ENCODE data around the gene RPH3AL. TPM values are rescaled to one million over a fixed set of nuclear protein-coding genes. Genes with fewer than 3 reads are reported as not detected.
"Not testable (repeated sequence)": the region's sequence is repeated elsewhere in the genome, so short reads cannot be mapped to it uniquely, and the experiment has no call there.

The RPH3AL gene
- total RNA-seq, 4 donors from 2014 or later: 24.3 to 90.5 (median 47.2) TPM

DNA sequence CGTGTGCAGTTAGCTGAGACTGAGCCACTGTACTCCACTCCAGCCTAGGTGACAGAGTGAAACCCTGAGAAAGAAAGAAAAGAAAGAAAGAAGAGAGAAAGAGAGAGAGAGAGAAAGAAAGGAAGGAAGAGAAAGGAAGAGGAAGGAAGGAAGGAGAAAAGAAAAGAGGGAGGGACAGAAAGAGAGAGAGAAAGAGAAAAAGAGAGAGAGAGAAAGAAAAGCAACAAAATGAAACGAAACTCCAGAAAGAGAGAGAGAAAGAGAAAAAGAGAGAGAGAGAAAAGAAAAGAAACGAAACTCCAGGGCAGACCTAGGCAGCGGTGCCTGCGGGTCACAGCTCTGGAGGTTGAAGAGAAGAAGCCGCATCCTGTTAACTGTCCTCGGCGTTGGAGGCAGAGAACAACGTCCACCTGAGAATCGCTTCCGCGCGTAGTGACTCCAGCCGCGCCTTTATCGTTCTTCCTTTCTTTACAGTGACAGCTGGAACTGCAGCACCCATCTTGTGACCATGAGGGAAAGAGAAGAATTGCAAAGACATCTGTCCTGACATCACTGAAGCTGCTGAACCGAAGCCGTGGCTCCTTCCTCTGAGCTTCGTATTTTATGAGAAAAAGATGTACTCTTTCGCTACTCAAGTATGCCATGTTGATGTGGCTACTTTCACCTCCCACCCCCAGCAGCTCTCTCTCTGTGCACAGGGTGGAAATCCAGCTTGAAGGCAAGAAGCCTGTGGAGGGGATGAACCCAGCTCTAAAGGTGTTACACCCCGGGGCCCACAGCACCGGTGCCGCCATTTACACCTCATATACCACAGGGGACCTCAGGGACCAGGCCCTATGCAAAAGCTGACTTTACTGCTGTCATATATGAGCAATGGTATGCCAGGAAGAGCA, 114.3 kb downstream of the RPH3AL start:
- H3K27me3 ChIP-seq: no peaks in the 10 kb centered on the region
- H3K27ac ChIP-seq: no peak overlapping the region
- no peak overlapping the region for H3K4me3 ChIP-seq
- DNase-seq: peak; percentile 6
- TF ChIP-seq POLR2AphosphoS5 (IDR thresholded peaks at IDR 0.05) (no peak), POLR2A (IDR thresholded peaks at IDR 0.05) (no peak), EP300 (IDR thresholded peaks at IDR 0.05; ENCODE audit: low read depth) (no peak), CTCF (IDR thresholded peaks at IDR 0.05) (no peak)
- H3K36me3 ChIP-seq: no peaks in the 10 kb centered on the region
- 85 to 87% methylated on average over 13 to 23 of the region's 23 CpGs for WGBS, 2 donors (ENCODE audit: low coverage in 1 of 2)
- H3K9me3 ChIP-seq: no peaks in the 10 kb centered on the region
- peaks cover 0 to 14% (median 10%) of the 10 kb centered on the region in 4 donors for H3K4me1 ChIP-seq
- in situ Hi-C loops (cut with MboI; ENCODE audit: low pct_ligation_motif_present in 1 of 4, low pct_unique_long_range_greater_than_20kb in 1 of 4, low sequenced_read_pairs in 3 of 4): no loop called here
- intact Hi-C loops (cut with DNase I; ENCODE audit: low total_unique reads): no loop called here

DNA sequence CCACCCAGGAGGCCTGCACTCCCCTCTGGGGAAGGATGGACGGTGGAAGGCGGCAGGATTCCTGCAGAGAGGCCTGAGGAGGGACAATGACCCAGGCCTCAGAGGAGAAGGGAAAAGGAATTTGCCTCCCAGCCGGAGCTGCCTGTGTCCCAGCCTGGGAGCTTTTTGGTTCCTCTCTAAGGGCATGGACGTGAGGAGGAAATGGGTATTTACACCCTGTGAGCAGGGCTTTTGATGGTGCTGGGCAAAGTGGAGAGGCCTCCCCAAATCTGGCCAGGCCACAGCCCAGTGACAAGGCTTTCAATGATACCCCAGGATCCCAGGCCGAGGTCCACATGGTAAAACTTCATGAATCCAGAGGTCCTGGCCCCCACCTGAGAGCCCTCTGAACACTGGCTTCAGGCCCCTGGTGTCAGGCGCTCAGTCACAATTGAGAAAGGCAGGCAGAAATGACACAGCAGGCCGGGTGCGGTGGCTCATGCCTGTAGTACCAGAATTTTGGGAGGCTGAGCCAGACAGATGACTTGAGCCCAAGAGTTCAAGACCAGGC, 115.1 kb downstream of the RPH3AL start:
- in situ Hi-C loops (cut with MboI; ENCODE audit: low pct_ligation_motif_present in 1 of 4, low pct_unique_long_range_greater_than_20kb in 1 of 4, low sequenced_read_pairs in 3 of 4) (no loop called here), intact Hi-C loops (cut with DNase I; ENCODE audit: low total_unique reads) (no loop called here)
- peak; percentile 3 for DNase-seq

DNA sequence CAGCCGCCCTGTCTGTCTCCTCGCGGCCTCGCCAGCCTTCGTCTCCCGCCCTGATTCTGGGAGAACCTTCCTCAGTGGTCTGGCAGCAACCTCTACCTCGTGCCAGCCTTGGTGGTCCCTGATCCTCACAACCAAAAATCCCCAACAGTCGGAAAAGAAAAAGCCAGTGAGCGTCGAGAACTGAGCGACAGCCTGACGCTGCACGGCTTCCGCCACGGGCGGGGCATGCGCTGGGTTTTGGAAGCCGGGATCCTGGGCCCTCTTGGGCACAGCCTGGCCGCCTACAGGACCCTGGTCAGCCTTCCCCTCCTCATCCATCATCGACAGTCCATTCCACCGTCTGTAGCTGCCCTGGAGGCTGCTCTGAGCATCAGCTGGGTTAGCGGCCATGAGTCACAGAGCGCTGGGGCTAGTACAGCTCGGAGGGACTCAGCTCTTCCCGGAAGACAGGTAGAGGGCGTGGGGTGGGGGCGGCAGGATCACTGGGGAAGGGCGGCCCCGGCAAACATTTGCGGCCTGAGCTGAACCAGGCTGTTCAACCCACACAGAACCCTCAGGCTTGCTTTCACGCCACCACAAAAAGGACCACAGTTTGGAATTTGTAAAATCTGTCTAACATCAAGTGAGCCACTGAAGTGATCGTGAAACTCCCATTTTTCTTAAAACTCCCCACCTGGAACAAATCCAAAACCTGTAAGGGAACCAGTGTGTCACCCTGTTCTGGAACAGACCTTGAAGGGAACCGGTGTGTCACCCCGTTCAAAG, 115.8 kb downstream of the RPH3AL start:
- 90% methylated on average over 6 to 34 of the region's 34 CpGs for WGBS, 2 donors (ENCODE audit: low coverage in 1 of 2)
- in situ Hi-C loops (cut with MboI; ENCODE audit: low pct_ligation_motif_present in 1 of 4, low pct_unique_long_range_greater_than_20kb in 1 of 4, low sequenced_read_pairs in 3 of 4): no loop called here
- TF ChIP-seq POLR2A (IDR thresholded peaks at IDR 0.05) (no peak), EP300 (IDR thresholded peaks at IDR 0.05; ENCODE audit: low read depth) (no peak), POLR2AphosphoS5 (IDR thresholded peaks at IDR 0.05) (no peak)
- H3K4me3 ChIP-seq: no peak overlapping the region
- peak; percentile 4 for DNase-seq
- H3K9me3 ChIP-seq: no peaks in the 10 kb centered on the region
- no peaks in the 10 kb centered on the region for H3K36me3 ChIP-seq
- H3K27ac ChIP-seq: no peak overlapping the region
- H3K4me1 ChIP-seq: peaks cover 0 to 18% (median 13%) of the 10 kb centered on the region in 4 donors
- H3K27me3 ChIP-seq: no peaks in the 10 kb centered on the region
- intact Hi-C loops (cut with DNase I; ENCODE audit: low total_unique reads): no loop called here

More for the DNA sequence above, 115.1 kb downstream of the RPH3AL start:
- Histone ChIP-seq H3K27ac (no peak overlapping the region), H3K9me3 (no peaks in the 10 kb centered on the region), H3K4me1 (peaks cover 0 to 18% (median 13%) of the 10 kb centered on the region in 4 donors), H3K27me3 (no peaks in the 10 kb centered on the region), H3K36me3 (no peaks in the 10 kb centered on the region), H3K4me3 (no peak overlapping the region)
- 81 to 100% methylated on average over 1 to 8 of the region's 8 CpGs for WGBS, 2 donors (ENCODE audit: low coverage in 1 of 2)
- TF ChIP-seq EP300 (IDR thresholded peaks at IDR 0.05; ENCODE audit: low read depth) (no peak), CTCF (IDR thresholded peaks at IDR 0.05) (no peak), POLR2A (IDR thresholded peaks at IDR 0.05) (no peak), POLR2AphosphoS5 (IDR thresholded peaks at IDR 0.05) (no peak)

GRCh38 chr17:235831-236640, 116.6 kb downstream of the RPH3AL start:
- WGBS, 2 donors (ENCODE audit: low coverage in 1 of 2): 95 to 98% methylated on average over 6 to 26 of the region's 26 CpGs
- Histone ChIP-seq H3K9me3 (no peaks in the 10 kb centered on the region), H3K27ac (no peak overlapping the region), H3K27me3 (no peaks in the 10 kb centered on the region), H3K4me3 (no peak overlapping the region), H3K36me3 (no peaks in the 10 kb centered on the region), H3K4me1 (peaks cover 0 to 18% (median 13%) of the 10 kb centered on the region in 4 donors)
- in situ Hi-C loops (cut with MboI; ENCODE audit: low pct_ligation_motif_present in 1 of 4, low pct_unique_long_range_greater_than_20kb in 1 of 4, low sequenced_read_pairs in 3 of 4): no loop called here
- no peak for TF ChIP-seq CTCF (IDR thresholded peaks at IDR 0.05)
- no peak for TF ChIP-seq POLR2AphosphoS5 (IDR thresholded peaks at IDR 0.05)
- TF ChIP-seq EP300 (IDR thresholded peaks at IDR 0.05; ENCODE audit: low read depth): no peak
- TF ChIP-seq POLR2A (IDR thresholded peaks at IDR 0.05): no peak
- peak; percentile 7 for DNase-seq
- intact Hi-C loops (cut with DNase I; ENCODE audit: low total_unique reads): no loop called here

- H3K9me3 ChIP-seq; in situ Hi-C loops (cut with MboI; ENCODE audit: low pct_ligation_motif_present in 1 of 4, low pct_unique_long_range_greater_than_20kb in 1 of 4, low sequenced_read_pairs in 3 of 4); intact Hi-C loops (cut with DNase I; ENCODE audit: low total_unique reads); H3K36me3 ChIP-seq; H3K27me3 ChIP-seq; H3K4me3 ChIP-seq: not testable (repeated sequence)
- H3K27ac ChIP-seq: peak overlapping the region; percentile 78 to 87 (median 80)
- DNase-seq: peak; percentile 4
- H3K4me1 ChIP-seq: peaks cover 0 to 18% (median 13%) of the 10 kb centered on the region in 4 donors
- 88 to 90% methylated on average over 28 to 46 of the region's 48 CpGs for WGBS, 2 donors (ENCODE audit: low coverage in 1 of 2)
These were observed 117.4 kb downstream of the RPH3AL start for GRCh38 chr17:234994-235830.

Data from transverse colon (tissue), 4 donors.